Uterus (tissue), 2 donors: ENCODE measurements around the gene C4A.

Experiments used
- POLR2A ChIP-seq, 2 donors: fragments of 450-650 bp; IDR thresholded peaks; one replicate each; pipeline ENCODE4 v1.6.1; 2016; ENCODE audit warnings: antibody characterized with exemption in 2 of 2, mild to moderate bottlenecking in 1 of 2, moderate library complexity in 1 of 2
- TF ChIP-seq, protein P1 (sequence below), 4 experiments: fragments of 200-600 bp in 2 of 4; fragments of 450-650 bp in 2 of 4; sonication (generic) in 2 of 4; IDR thresholded peaks; one replicate each; pipeline ENCODE4 v1.5.1; 2016 to 2019; ENCODE audit warnings: antibody characterized with exemption in 4 of 4, mild to moderate bottlenecking in 2 of 4, moderate library complexity in 1 of 4

GRCh38 chr6:31945154-31945506 lies 36.7 kb upstream of the C4A start:
- TF ChIP-seq, protein P1, sequence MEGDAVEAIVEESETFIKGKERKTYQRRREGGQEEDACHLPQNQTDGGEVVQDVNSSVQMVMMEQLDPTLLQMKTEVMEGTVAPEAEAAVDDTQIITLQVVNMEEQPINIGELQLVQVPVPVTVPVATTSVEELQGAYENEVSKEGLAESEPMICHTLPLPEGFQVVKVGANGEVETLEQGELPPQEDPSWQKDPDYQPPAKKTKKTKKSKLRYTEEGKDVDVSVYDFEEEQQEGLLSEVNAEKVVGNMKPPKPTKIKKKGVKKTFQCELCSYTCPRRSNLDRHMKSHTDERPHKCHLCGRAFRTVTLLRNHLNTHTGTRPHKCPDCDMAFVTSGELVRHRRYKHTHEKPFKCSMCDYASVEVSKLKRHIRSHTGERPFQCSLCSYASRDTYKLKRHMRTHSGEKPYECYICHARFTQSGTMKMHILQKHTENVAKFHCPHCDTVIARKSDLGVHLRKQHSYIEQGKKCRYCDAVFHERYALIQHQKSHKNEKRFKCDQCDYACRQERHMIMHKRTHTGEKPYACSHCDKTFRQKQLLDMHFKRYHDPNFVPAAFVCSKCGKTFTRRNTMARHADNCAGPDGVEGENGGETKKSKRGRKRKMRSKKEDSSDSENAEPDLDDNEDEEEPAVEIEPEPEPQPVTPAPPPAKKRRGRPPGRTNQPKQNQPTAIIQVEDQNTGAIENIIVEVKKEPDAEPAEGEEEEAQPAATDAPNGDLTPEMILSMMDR (IDR thresholded peaks at IDR 0.05), result no peak
- no peak for TF ChIP-seq POLR2A (IDR thresholded peaks at IDR 0.05)
